Hematopoietic multipotent progenitor cell treated with erythropoietin and hydrocortisone succinate and interleukin-3 and kit ligand, for 8 days (in vitro differentiated cells): ENCODE results near the gene ISOC2.
A peak's percentile ranks its signal among the peaks of the same experiment; 100 is the strongest.
"Not testable (repeated sequence)": the region's sequence is repeated elsewhere in the genome, so short reads cannot be mapped to it uniquely, and the experiment has no call there.

Experiments used
- DNase-seq: peaks from one replicate; pipeline ENCODE4 v3.0.0-alpha.2; 2015

The ISOC2 gene

GRCh38 chr19:55461259-55461973 lies at the start of gene ISOC2:
Gene ISOC2 (minus strand): TSS chr19:55461642. CDS start chr19:55456486, 5,156 bp downstream.
- DNase-seq = peak; percentile 99

GRCh38 chr19:55508120-55508519 lies 46.7 kb upstream of the ISOC2 start:
- DNase-seq = no peak

GRCh38 chr19:55504981-55505380 lies 43.5 kb upstream of the ISOC2 start:
- no peak for DNase-seq

- no peak for DNase-seq
Observed at GRCh38 chr19:55504252-55504603, 42.8 kb upstream of the ISOC2 start.

- DNase-seq = peak; percentile 94
Observed at GRCh38 chr19:55503502-55504251, 42.2 kb upstream of the ISOC2 start.

- no peak for DNase-seq
Observed at GRCh38 chr19:55503157-55503501, 41.7 kb upstream of the ISOC2 start.

GRCh38 chr19:55502197-55502952 lies 40.9 kb upstream of the ISOC2 start:
- DNase-seq = no peak

GRCh38 chr19:55500368-55500952 lies 39.0 kb upstream of the ISOC2 start:
- DNase-seq = no peak

- DNase-seq = no peak
Observed at GRCh38 chr19:55498246-55498840, 36.9 kb upstream of the ISOC2 start.

GRCh38 chr19:55497763-55498162 lies 36.3 kb upstream of the ISOC2 start:
- DNase-seq = no peak

- not testable (repeated sequence) for DNase-seq
Observed at GRCh38 chr19:55496820-55497219, 35.4 kb upstream of the ISOC2 start.

- no peak for DNase-seq
Observed at GRCh38 chr19:55495646-55496349, 34.4 kb upstream of the ISOC2 start.

GRCh38 chr19:55494172-55494761 lies 32.8 kb upstream of the ISOC2 start:
- no peak for DNase-seq

- no peak for DNase-seq
Observed at GRCh38 chr19:55493645-55494171, 32.3 kb upstream of the ISOC2 start.

GRCh38 chr19:55493052-55493644 lies 31.7 kb upstream of the ISOC2 start:
- DNase-seq = no peak

- no peak for DNase-seq
Observed at GRCh38 chr19:55492362-55492944, 31.0 kb upstream of the ISOC2 start.

GRCh38 chr19:55491546-55492360 lies 30.3 kb upstream of the ISOC2 start:
- no peak for DNase-seq

GRCh38 chr19:55490478-55491432 lies 29.3 kb upstream of the ISOC2 start:
- no peak for DNase-seq
